NCI-H446 (cell line): ENCODE results near the gene LYZL4.

ENCODE experiments used
- DNase-seq, 2 experiments: peaks; one replicate each; lab custom pipeline; 2025; lab: John Stamatoyannopoulos, UW

LYZL4 gene

GRCh38 chr3:42410370-42411131 lies at the start of gene LYZL4:
Gene LYZL4 (minus strand): TSS chr3:42410610. CDS start chr3:42407251, 3,359 bp downstream.
- no peak for DNase-seq

GRCh38 chr3:42459151-42459550 lies 48.7 kb upstream of the LYZL4 start:
- no peak for DNase-seq

GRCh38 chr3:42456211-42456610 lies 45.8 kb upstream of the LYZL4 start:
- no peak for DNase-seq

GRCh38 chr3:42451546-42452230 lies 41.3 kb upstream of the LYZL4 start:
- DNase-seq, result no peak

GRCh38 chr3:42451116-42451515 lies 40.7 kb upstream of the LYZL4 start:
- DNase-seq, result no peak

GRCh38 chr3:42450567-42450966 lies 40.2 kb upstream of the LYZL4 start:
- DNase-seq, result no peak

- no peak for DNase-seq
These were observed 37.1 kb upstream of the LYZL4 start for GRCh38 chr3:42447481-42447880.

- DNase-seq, result no peak
These were observed 36.0 kb upstream of the LYZL4 start for GRCh38 chr3:42446111-42447050.

GRCh38 chr3:42443819-42444436 lies 33.5 kb upstream of the LYZL4 start:
- DNase-seq, result peak; percentile 24 to 65

- no peak for DNase-seq
These were observed 32.9 kb upstream of the LYZL4 start for GRCh38 chr3:42443292-42443691.

GRCh38 chr3:42442640-42443039 lies 32.2 kb upstream of the LYZL4 start:
- DNase-seq, result no peak

GRCh38 chr3:42441791-42442190 lies 31.4 kb upstream of the LYZL4 start:
- DNase-seq, result no peak

- no peak for DNase-seq
These were observed 30.5 kb upstream of the LYZL4 start for GRCh38 chr3:42440924-42441323.

GRCh38 chr3:42439261-42440115 lies 29.1 kb upstream of the LYZL4 start:
- DNase-seq, result no peak

- DNase-seq, result no peak
These were observed 28.3 kb upstream of the LYZL4 start for GRCh38 chr3:42438758-42439157.

GRCh38 chr3:42438193-42438592 lies 27.8 kb upstream of the LYZL4 start:
- no peak for DNase-seq

- no peak for DNase-seq
These were observed 24.5 kb upstream of the LYZL4 start for GRCh38 chr3:42434777-42435380.

- DNase-seq, result no peak
These were observed 22.1 kb upstream of the LYZL4 start for GRCh38 chr3:42432485-42432884.

GRCh38 chr3:42430781-42431532 lies 20.5 kb upstream of the LYZL4 start:
- no peak for DNase-seq

GRCh38 chr3:42428830-42429229 lies 18.4 kb upstream of the LYZL4 start:
- no peak for DNase-seq
